Gastrocnemius medialis (tissue), 4 donors: ENCODE data around the gene RALBP1. TPM values are rescaled to one million over a fixed set of nuclear protein-coding genes. Genes with fewer than 3 reads are reported as not detected.

Source experiments
- ATAC-seq, 2 donors: fragments of 150-250 bp; one replicate each; pipeline ENCODE4 v1.9.1; 2016
- DNase-seq, 2 donors: peaks; one replicate each; pipeline ENCODE4 v3.0.0-alpha.2; 2019
- H3K27ac ChIP-seq, 4 donors: fragments of 200-600 bp; sonication (generic); 1 replicate in 1 of 4; 2 replicates in 3 of 4; pipeline ENCODE4 v1.5.1; 2016 to 2018; ENCODE audit warnings: mild to moderate bottlenecking in 2 of 4, moderate library complexity in 1 of 4
- H3K27me3 ChIP-seq, 3 donors: fragments of 200-600 bp; sonication (generic) in 2 of 3; 1 replicate in 1 of 3; 2 replicates in 2 of 3; pipeline versions ENCODE4 v1.5.1 to v1.6.0; 2016 to 2019; ENCODE audit warnings: mild to moderate bottlenecking in 1 of 3, moderate library complexity in 1 of 3
- H3K36me3 ChIP-seq, 2 donors: fragments of 200-600 bp; sonication (generic) in 1 of 2; one replicate each; pipeline ENCODE4 v1.5.1; 2017 to 2018
- H3K4me1 ChIP-seq, 2 donors: fragments of 200-600 bp; sonication (generic) in 1 of 2; one replicate each; pipeline ENCODE4 v1.5.1; 2016 to 2017; ENCODE audit warnings: mild to moderate bottlenecking in 2 of 2
- H3K4me3 ChIP-seq, 4 donors: fragments of 200-600 bp; sonication (generic) in 3 of 4; 1 replicate in 1 of 4; 2 replicates in 3 of 4; pipeline ENCODE4 v1.5.1; 2016 to 2019; ENCODE audit warnings: mild to moderate bottlenecking in 2 of 4
- H3K9me3 ChIP-seq, 3 donors: fragments of 200-600 bp; sonication (generic) in 2 of 3; 1 replicate in 1 of 3; 2 replicates in 2 of 3; pipeline ENCODE4 v1.5.1; 2016 to 2019
- CTCF ChIP-seq, 5 experiments: fragments of 450-650 bp in 3 of 5; fragments of 200-600 bp in 2 of 5; sonication (generic) in 2 of 5; IDR thresholded peaks in 4 of 5; conservative IDR thresholded peaks in 1 of 5; 1 replicate in 4 of 5; 2 replicates in 1 of 5; pipeline ENCODE4 v1.5.1; 2016 to 2019; ENCODE audit warnings: antibody characterized with exemption in 5 of 5, mild to moderate bottlenecking in 3 of 5, moderate library complexity in 3 of 5
- POLR2A ChIP-seq, 2 donors: fragments of 450-650 bp; IDR thresholded peaks; one replicate each; pipeline ENCODE4 v1.6.1; 2017; ENCODE audit warnings: antibody characterized with exemption in 2 of 2, mild to moderate bottlenecking in 2 of 2, moderate library complexity in 2 of 2
- in situ Hi-C, 4 donors: fragments of 200-750 bp; cut with MboI; loops; one replicate each; pipeline versions ENCODE4 v1.15.0 to v1.8.0; 2017; ENCODE audit warnings: low sequenced_read_pairs in 4 of 4
- intact Hi-C: fragments of 100-400 bp; cut with DNase I; formaldehyde crosslinking; loops from one replicate; pipeline ENCODE4 v1.15.1; 2023; ENCODE audit warnings: low total_unique reads
- total RNA-seq, 4 donors: library from RNA; depleted of rRNA; stranded (reverse); fragments of >200 nt; gene quantifications; one replicate each; pipeline versions ENCODE4 v1.1.0 to v1.2.3, GENCODE V29; 2016

RALBP1 gene
- total RNA-seq, 4 donors from 2014 or later: 41.5 to 108 (median 78.1) TPM

GRCh38 chr18:9565407-9565806 lies 90.1 kb downstream of the RALBP1 start:
- intact Hi-C loops: no loop called here
- Histone ChIP-seq H3K4me1 (no peaks in the 10 kb centered on the region), H3K27me3 (no peaks in the 10 kb centered on the region), H3K9me3 (no peaks in the 10 kb centered on the region), H3K27ac (no peak overlapping the region), H3K4me3 (no peak overlapping the region), H3K36me3 (peaks cover 0 to 66% of the 10 kb centered on the region in 2 donors)
- ATAC-seq: no peak
- in situ Hi-C loops: no loop called here
- DNase-seq: no peak
- no peak for TF ChIP-seq POLR2A (IDR thresholded peaks at IDR 0.05)
- TF ChIP-seq CTCF (IDR thresholded peaks at IDR 0.05 in 4 of 5, conservative IDR thresholded peaks at IDR 0.05 in 1 of 5): no peak

GRCh38 chr18:9568186-9568585 lies 92.9 kb downstream of the RALBP1 start:
- H3K36me3 ChIP-seq: peaks cover 0 to 55% of the 10 kb centered on the region in 2 donors
- no peak for ATAC-seq

GRCh38 chr18:9569178-9569577 lies 93.9 kb downstream of the RALBP1 start:
- Histone ChIP-seq H3K4me3 (no peak overlapping the region), H3K27me3 (no peaks in the 10 kb centered on the region), H3K36me3 (peaks cover 0 to 48% of the 10 kb centered on the region in 2 donors), H3K4me1 (no peaks in the 10 kb centered on the region), H3K9me3 (no peaks in the 10 kb centered on the region), H3K27ac (no peak overlapping the region)
- no peak for ATAC-seq
- intact Hi-C loops (no loop called here), in situ Hi-C loops (no loop called here)
- TF ChIP-seq CTCF (IDR thresholded peaks at IDR 0.05 in 4 of 5, conservative IDR thresholded peaks at IDR 0.05 in 1 of 5) (no peak), POLR2A (IDR thresholded peaks at IDR 0.05) (no peak)
- DNase-seq: no peak

More at GRCh38 chr18:9568186-9568585, 92.9 kb downstream of the RALBP1 start:
- TF ChIP-seq POLR2A (IDR thresholded peaks at IDR 0.05) (no peak), CTCF (IDR thresholded peaks at IDR 0.05 in 4 of 5, conservative IDR thresholded peaks at IDR 0.05 in 1 of 5) (no peak)
- DNase-seq: no peak
- Histone ChIP-seq H3K9me3 (no peaks in the 10 kb centered on the region), H3K4me1 (no peaks in the 10 kb centered on the region), H3K27me3 (no peaks in the 10 kb centered on the region), H3K4me3 (no peak overlapping the region), H3K27ac (no peak overlapping the region)
- in situ Hi-C loops (no loop called here), intact Hi-C loops (no loop called here)

GRCh38 chr18:9570255-9570654 lies 94.9 kb downstream of the RALBP1 start:
- H3K9me3 ChIP-seq: no peaks in the 10 kb centered on the region
- ATAC-seq (no peak), DNase-seq (no peak)
- in situ Hi-C loops: no loop called here
- TF ChIP-seq CTCF (IDR thresholded peaks at IDR 0.05 in 4 of 5, conservative IDR thresholded peaks at IDR 0.05 in 1 of 5) (no peak), POLR2A (IDR thresholded peaks at IDR 0.05) (no peak)
- H3K27ac ChIP-seq: no peak overlapping the region
- H3K27me3 ChIP-seq: no peaks in the 10 kb centered on the region
- peaks cover 0 to under 1% of the 10 kb centered on the region in 2 donors for H3K4me1 ChIP-seq
- intact Hi-C loops: loop anchor here (10.0 kb wide), 1 partner anchor 955 kb away; the partner anchor contains the start of gene NAPG
- no peak overlapping the region for H3K4me3 ChIP-seq
- H3K36me3 ChIP-seq: peaks cover 0 to 50% of the 10 kb centered on the region in 2 donors

GRCh38 chr18:9571546-9571945 lies 96.2 kb downstream of the RALBP1 start:
- H3K36me3 ChIP-seq: peaks cover 0 to 50% of the 10 kb centered on the region in 2 donors
- intact Hi-C loops: loop anchor here (10.0 kb wide), 1 partner anchor 953 kb away; the partner anchor contains the start of gene NAPG

More at GRCh38 chr18:9571546-9571945, 96.2 kb downstream of the RALBP1 start:
- H3K4me3 ChIP-seq: no peak overlapping the region
- ATAC-seq: no peak
- no peaks in the 10 kb centered on the region for H3K9me3 ChIP-seq
- no peaks in the 10 kb centered on the region for H3K27me3 ChIP-seq
- H3K27ac ChIP-seq: no peak overlapping the region
- DNase-seq: no peak
- H3K4me1 ChIP-seq: peaks cover 5 to 9% of the 10 kb centered on the region in 2 donors
- in situ Hi-C loops: no loop called here
- TF ChIP-seq CTCF (IDR thresholded peaks at IDR 0.05 in 4 of 5, conservative IDR thresholded peaks at IDR 0.05 in 1 of 5): no peak
- TF ChIP-seq POLR2A (IDR thresholded peaks at IDR 0.05): no peak
